Measurements from ENCODE around the gene JMJD7.
A peak's percentile ranks its signal among the peaks of the same experiment; 100 is the strongest.

Gene JMJD7

GRCh38 chr15:41801185-41801584 lies 26.7 kb upstream of the JMJD7 start:
- DNase-seq (ENCODE audit: low spot score), result no peak

GRCh38 chr15:41801850-41802455 lies 25.9 kb upstream of the JMJD7 start:
- DNase-seq (ENCODE audit: low spot score), result no peak

- no peak for DNase-seq (ENCODE audit: low spot score)
These were observed 23.5 kb upstream of the JMJD7 start for GRCh38 chr15:41804361-41804760.

- no peak for DNase-seq (ENCODE audit: low spot score)
These were observed 22.8 kb upstream of the JMJD7 start for GRCh38 chr15:41804916-41805666.

GRCh38 chr15:41805711-41806110 lies 22.2 kb upstream of the JMJD7 start:
- no peak for DNase-seq (ENCODE audit: low spot score)

GRCh38 chr15:41806291-41807181 lies 21.4 kb upstream of the JMJD7 start:
- no peak for DNase-seq (ENCODE audit: low spot score)

GRCh38 chr15:41809121-41809520 lies 18.8 kb upstream of the JMJD7 start:
- DNase-seq (ENCODE audit: low spot score), result no peak

GRCh38 chr15:41809526-41810220 lies 18.2 kb upstream of the JMJD7 start:
- no peak for DNase-seq (ENCODE audit: low spot score)

- no peak for DNase-seq (ENCODE audit: low spot score)
These were observed 17.1 kb upstream of the JMJD7 start for GRCh38 chr15:41810651-41811431.

GRCh38 chr15:41811432-41812195 lies 16.3 kb upstream of the JMJD7 start:
- DNase-seq (ENCODE audit: low spot score), result peak; percentile 85

- no peak for DNase-seq (ENCODE audit: low spot score)
These were observed 15.0 kb upstream of the JMJD7 start for GRCh38 chr15:41812820-41813375.

- DNase-seq (ENCODE audit: low spot score), result no peak
These were observed 14.5 kb upstream of the JMJD7 start for GRCh38 chr15:41813426-41813825.

GRCh38 chr15:41814534-41814933 lies 13.4 kb upstream of the JMJD7 start:
- no peak for DNase-seq (ENCODE audit: low spot score)

- DNase-seq (ENCODE audit: low spot score), result no peak
These were observed 11.1 kb upstream of the JMJD7 start for GRCh38 chr15:41816788-41817187.

- no peak for DNase-seq (ENCODE audit: low spot score)
These were observed 10.6 kb upstream of the JMJD7 start for GRCh38 chr15:41817327-41817726.

GRCh38 chr15:41817781-41818180 lies 10.1 kb upstream of the JMJD7 start:
- DNase-seq (ENCODE audit: low spot score), result no peak

GRCh38 chr15:41819455-41820050 lies 8.3 kb upstream of the JMJD7 start:
- DNase-seq (ENCODE audit: low spot score), result no peak

- DNase-seq (ENCODE audit: low spot score), result no peak
These were observed 7.0 kb upstream of the JMJD7 start for GRCh38 chr15:41820791-41821423.

- DNase-seq (ENCODE audit: low spot score), result no peak
These were observed 6.1 kb upstream of the JMJD7 start for GRCh38 chr15:41821831-41822230.
